HEK293 (cell line): ENCODE data around the gene MAP7D1.

Experiments used
- CTCF ChIP-seq: fragments of 450-650 bp; formaldehyde crosslinking; IDR thresholded peaks from 2 replicates; pipeline ENCODE4 v1.5.1; 2016; ENCODE audit warnings: missing biosample characterization, missing genetic modification characterization
- ELK4 ChIP-seq: IDR thresholded peaks from 2 replicates; pipeline ENCODE4 v1.6.1; 2011; ENCODE audit warnings: mild to moderate bottlenecking, low read depth, low read length, borderline replicate concordance
- GFI1B ChIP-seq: fragments of 450-650 bp; formaldehyde crosslinking; IDR thresholded peaks from 2 replicates; pipeline ENCODE4 v1.5.1; 2016; ENCODE audit warnings: missing biosample characterization, missing genetic modification characterization
- KLF7 ChIP-seq: fragments of 450-650 bp; formaldehyde crosslinking; IDR thresholded peaks from 2 replicates; pipeline ENCODE4 v1.5.1; 2016; ENCODE audit warnings: missing biosample characterization, missing genetic modification characterization, borderline replicate concordance
- OVOL3 ChIP-seq: fragments of 450-650 bp; formaldehyde crosslinking; IDR thresholded peaks from 2 replicates; pipeline ENCODE4 v1.5.1; 2016; ENCODE audit warnings: missing biosample characterization, missing genetic modification characterization
- PRDM1 ChIP-seq: fragments of 450-650 bp; formaldehyde crosslinking; IDR thresholded peaks from 2 replicates; pipeline ENCODE4; 2016; ENCODE audit warnings: missing biosample characterization, missing genetic modification characterization
- SETDB1 ChIP-seq: IDR thresholded peaks from one replicate; pipeline ENCODE4 v1.6.1; 2017; ENCODE audit warnings: mild to moderate bottlenecking, low read length, moderate library complexity, mixed read lengths; ENCODE audit not compliant: insufficient read length
- TRIM28 ChIP-seq: IDR thresholded peaks from 2 replicates; pipeline ENCODE4 v1.6.1; 2011; ENCODE audit warnings: low read length, control low read depth, borderline replicate concordance
- TSHZ1 ChIP-seq: fragments of 450-650 bp; formaldehyde crosslinking; IDR thresholded peaks from 2 replicates; pipeline ENCODE4 v1.5.1; 2016; ENCODE audit warnings: missing biosample characterization, missing genetic modification characterization, borderline replicate concordance
- WT1 ChIP-seq: fragments of 450-650 bp; formaldehyde crosslinking; IDR thresholded peaks from 2 replicates; pipeline ENCODE4 v1.5.1; 2016; ENCODE audit warnings: missing biosample characterization, missing genetic modification characterization
- YY1 ChIP-seq: fragments of 450-650 bp; formaldehyde crosslinking; IDR thresholded peaks from 2 replicates; pipeline ENCODE4 v1.5.1; 2018; ENCODE audit warnings: missing biosample characterization, missing genetic modification characterization
- ZBTB10 ChIP-seq: fragments of 450-650 bp; formaldehyde crosslinking; IDR thresholded peaks from 2 replicates; pipeline ENCODE4 v1.5.1; 2016; ENCODE audit warnings: missing biosample characterization, missing genetic modification characterization
- ZBTB6 ChIP-seq: fragments of 450-650 bp; formaldehyde crosslinking; IDR thresholded peaks from 2 replicates; pipeline ENCODE4 v1.5.1; 2017; ENCODE audit warnings: missing biosample characterization, missing genetic modification characterization
- ZFP69B ChIP-seq: fragments of 450-650 bp; formaldehyde crosslinking; IDR thresholded peaks from 2 replicates; pipeline ENCODE4 v1.5.1; 2016; ENCODE audit warnings: missing biosample characterization, missing genetic modification characterization
- ZNF146 ChIP-seq: fragments of 450-650 bp; formaldehyde crosslinking; IDR thresholded peaks from 2 replicates; pipeline ENCODE4 v1.5.1; 2016; ENCODE audit warnings: missing biosample characterization, missing genetic modification characterization
- ZNF174 ChIP-seq: fragments of 450-650 bp; formaldehyde crosslinking; IDR thresholded peaks from 2 replicates; pipeline ENCODE4 v1.5.0; 2017; ENCODE audit warnings: missing biosample characterization, mild to moderate bottlenecking, missing genetic modification characterization
- ZNF2 ChIP-seq: fragments of 450-650 bp; formaldehyde crosslinking; IDR thresholded peaks from 2 replicates; pipeline ENCODE4 v1.5.1; 2016; ENCODE audit warnings: missing biosample characterization, missing genetic modification characterization
- ZNF214 ChIP-seq: fragments of 450-650 bp; formaldehyde crosslinking; IDR thresholded peaks from 2 replicates; pipeline ENCODE4 v1.5.1; 2017; ENCODE audit warnings: missing biosample characterization, mild to moderate bottlenecking, missing genetic modification characterization, borderline replicate concordance
- ZNF23 ChIP-seq: fragments of 450-650 bp; formaldehyde crosslinking; IDR thresholded peaks from 2 replicates; pipeline ENCODE4 v1.5.1; 2016; ENCODE audit warnings: missing biosample characterization, missing genetic modification characterization, borderline replicate concordance
- ZNF239 ChIP-seq: fragments of 450-650 bp; formaldehyde crosslinking; IDR thresholded peaks from 2 replicates; pipeline ENCODE4 v1.5.1; 2016; ENCODE audit warnings: missing biosample characterization, missing genetic modification characterization
- ZNF248 ChIP-seq: fragments of 450-650 bp; formaldehyde crosslinking; IDR thresholded peaks from 2 replicates; pipeline ENCODE4 v1.5.1; 2017; ENCODE audit warnings: missing biosample characterization, missing genetic modification characterization
- ZNF266 ChIP-seq: fragments of 450-650 bp; formaldehyde crosslinking; IDR thresholded peaks from 2 replicates; pipeline ENCODE4 v1.5.1; 2016; ENCODE audit warnings: missing biosample characterization, missing genetic modification characterization, low read depth
- ZNF292 ChIP-seq: fragments of 450-650 bp; formaldehyde crosslinking; IDR thresholded peaks from 2 replicates; pipeline ENCODE4 v1.5.1; 2016; ENCODE audit warnings: low read depth, missing biosample characterization, missing genetic modification characterization, borderline replicate concordance
- ZNF341 ChIP-seq: fragments of 450-650 bp; formaldehyde crosslinking; IDR thresholded peaks from 2 replicates; pipeline ENCODE4; 2016; ENCODE audit warnings: low read depth, missing biosample characterization, missing genetic modification characterization
- ZNF37A ChIP-seq: fragments of 450-650 bp; IDR thresholded peaks from 2 replicates; pipeline ENCODE4 v1.5.1; 2018; ENCODE audit warnings: missing biosample characterization, missing genetic modification characterization
- ZNF521 ChIP-seq: fragments of 450-650 bp; formaldehyde crosslinking; IDR thresholded peaks from 2 replicates; pipeline ENCODE4 v1.5.1; 2017; ENCODE audit warnings: missing biosample characterization, mild to moderate bottlenecking, missing genetic modification characterization
- ZNF701 ChIP-seq: fragments of 450-650 bp; formaldehyde crosslinking; IDR thresholded peaks from 2 replicates; pipeline ENCODE4 v1.5.1; 2016; ENCODE audit warnings: missing biosample characterization, missing genetic modification characterization
- ZNF768 ChIP-seq: fragments of 450-650 bp; formaldehyde crosslinking; IDR thresholded peaks from 2 replicates; pipeline ENCODE4 v1.5.1; 2018; ENCODE audit warnings: missing biosample characterization, mild to moderate bottlenecking, missing genetic modification characterization
- ZSCAN4 ChIP-seq: fragments of 450-650 bp; formaldehyde crosslinking; IDR thresholded peaks from 2 replicates; pipeline ENCODE4 v1.5.1; 2017; ENCODE audit warnings: missing biosample characterization, missing genetic modification characterization

Gene MAP7D1

GRCh38 chr1:36149237-36149972 lies 6.6 kb upstream of the MAP7D1 start, which contains the start of gene TRAPPC3 (continued):
- peak; percentile 67; the same call in 1 of the 2 replicates for TF ChIP-seq KLF7 (tag by site-specific recombination)
- TF ChIP-seq ZNF146 (tag by site-specific recombination) = no peak
- no peak for TF ChIP-seq ZNF174 (tag by site-specific recombination)
- peak; percentile 80 for TF ChIP-seq ZNF341 (tag by site-specific recombination)
- no peak for TF ChIP-seq GFI1B (tag by site-specific recombination)
- peak; percentile 65 for TF ChIP-seq ZBTB10 (tag by site-specific recombination)
- TF ChIP-seq TRIM28 = peak; percentile 11; the same call in 1 of the 2 replicates
- TF ChIP-seq ZNF292 (tag by site-specific recombination) = no peak
- TF ChIP-seq SETDB1 = no peak
- TF ChIP-seq ZNF248 (tag by site-specific recombination) = no peak
- no peak for TF ChIP-seq TSHZ1 (tag by site-specific recombination)
- no peak for TF ChIP-seq ZNF37A (tag by site-specific recombination)
- TF ChIP-seq ZFP69B (tag by site-specific recombination) = 0 out of 2 replicates have a peak, but pooled peaks have one; percentile 13
- no peak for TF ChIP-seq ELK4
- TF ChIP-seq ZNF701 = no peak
- TF ChIP-seq ZNF2 = peak; percentile 51; the same call in 1 of the 2 replicates
- TF ChIP-seq ZSCAN4 (tag by site-specific recombination) = peak; percentile 42; the same call in 1 of the 2 replicates
- peak; percentile 99 for TF ChIP-seq CTCF (tag by site-specific recombination)
- 0 out of 2 replicates have a peak, but pooled peaks have one; percentile 28 for TF ChIP-seq WT1
- TF ChIP-seq ZNF266 (tag by site-specific recombination) = no peak
- no peak for TF ChIP-seq ZNF521 (tag by site-specific recombination)
- no peak; the same call in 1 of the 2 replicates for TF ChIP-seq PRDM1
- TF ChIP-seq ZNF239 (tag by site-specific recombination) = no peak
- TF ChIP-seq ZNF214 (tag by site-specific recombination) = no peak
- peak; percentile 50; the same call in 1 of the 2 replicates for TF ChIP-seq ZBTB6 (tag by site-specific recombination)
- no peak for TF ChIP-seq OVOL3 (tag by site-specific recombination)
- no peak for TF ChIP-seq ZNF768 (tag by site-specific recombination)
- TF ChIP-seq ZNF23 (tag by site-specific recombination) = no peak
- peak; percentile 61; the same call in 1 of the 2 replicates for TF ChIP-seq YY1
